Measurements from ENCODE around the gene FNDC3B. TPM values are rescaled to one million over a fixed set of nuclear protein-coding genes. Genes with fewer than 3 reads are reported as not detected.

The FNDC3B gene
- total RNA-seq, 1 donor from 2014 or later: 64.4 TPM

DNA sequence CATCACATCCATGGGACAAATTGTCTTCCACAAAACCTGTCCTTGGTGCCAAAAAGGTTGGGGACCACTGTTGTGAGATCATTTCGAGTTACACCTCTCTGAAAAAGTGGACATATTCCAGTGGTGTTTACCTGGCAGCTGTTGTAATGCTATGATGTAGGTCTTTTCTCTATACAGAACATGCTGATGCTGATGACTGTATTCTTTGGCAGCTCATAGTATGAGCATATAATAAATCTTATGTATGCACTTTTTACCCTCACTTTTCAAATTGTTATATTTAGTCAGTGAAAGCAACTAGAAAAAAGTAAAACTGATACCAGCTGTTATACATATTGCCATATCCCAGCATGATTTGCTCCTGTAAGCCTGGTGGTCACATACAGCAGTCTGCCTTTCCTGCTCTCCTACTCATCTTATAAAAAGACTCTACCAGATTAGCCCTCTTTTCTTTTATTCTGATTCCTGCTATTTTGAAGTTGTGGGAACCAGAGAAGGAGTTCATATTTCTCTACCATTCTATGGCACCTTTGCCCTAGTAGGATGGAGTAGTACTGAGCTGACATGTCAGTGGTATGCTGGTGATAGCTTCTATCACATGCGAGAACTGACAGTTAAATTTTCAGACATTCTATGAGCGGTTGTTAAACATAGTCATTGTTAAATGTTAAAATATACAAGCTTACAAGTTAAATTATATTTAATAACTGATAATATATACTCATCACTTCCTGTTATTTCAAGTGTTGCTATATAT lies 128.7 kb downstream of the FNDC3B start:
- ATAC-seq (peak; percentile 49), DNase-seq (no peak)
- intact Hi-C loops (cut with micrococcal nuclease): no loop called here

DNA sequence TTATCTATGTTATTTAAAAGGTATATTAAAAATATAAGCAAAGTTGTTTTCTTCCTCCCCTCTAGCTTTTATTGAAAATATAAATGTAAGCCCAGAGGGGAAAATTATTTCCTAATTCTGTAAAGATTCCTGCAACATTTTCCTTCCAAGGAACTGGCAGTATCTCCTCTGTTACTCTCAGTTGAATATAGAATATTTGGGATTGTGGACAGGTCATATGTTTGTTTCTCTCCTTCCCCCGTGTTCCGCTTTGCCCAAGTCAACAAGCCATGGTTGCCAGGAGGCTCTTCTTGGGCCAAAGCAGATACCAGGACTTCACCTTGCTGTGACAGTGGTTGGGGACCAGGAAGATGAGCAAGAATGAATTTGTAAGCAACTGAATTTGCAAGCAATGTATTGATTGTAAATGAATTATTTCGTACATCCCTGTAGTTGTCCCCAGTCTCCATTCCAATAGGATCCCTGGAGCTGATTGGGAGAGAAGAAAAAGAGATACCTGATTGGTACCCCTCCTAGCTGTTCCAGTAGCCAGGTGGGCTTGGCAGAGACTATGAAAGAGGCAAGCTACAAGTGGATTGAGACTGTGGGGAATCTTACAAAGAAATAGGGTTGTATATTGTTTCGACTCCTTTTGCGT lies 130.8 kb downstream of the FNDC3B start:
- DNase-seq: no peak
- no peak for ATAC-seq
- intact Hi-C loops (cut with micrococcal nuclease): no loop called here

DNA sequence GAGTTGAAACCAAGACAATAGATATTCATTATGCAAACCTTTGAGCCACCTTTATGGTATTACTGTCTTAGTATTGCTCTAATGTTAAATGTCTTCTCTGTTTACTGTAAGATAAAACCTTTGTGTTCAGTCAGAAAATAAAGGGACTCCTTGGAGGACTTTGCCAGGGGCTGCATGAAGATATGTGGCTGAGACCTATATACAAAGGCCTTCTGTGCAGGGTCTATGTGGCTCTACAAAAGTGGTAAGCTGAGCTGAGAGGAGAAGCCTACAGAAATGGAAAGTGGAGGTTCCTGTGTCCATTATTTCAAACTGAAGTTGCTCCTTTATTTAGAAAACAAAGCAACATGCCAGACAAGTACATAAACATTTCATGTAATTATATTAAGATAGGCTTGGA lies 131.5 kb downstream of the FNDC3B start:
- ATAC-seq: no peak
- intact Hi-C loops (cut with micrococcal nuclease): no loop called here

DNA sequence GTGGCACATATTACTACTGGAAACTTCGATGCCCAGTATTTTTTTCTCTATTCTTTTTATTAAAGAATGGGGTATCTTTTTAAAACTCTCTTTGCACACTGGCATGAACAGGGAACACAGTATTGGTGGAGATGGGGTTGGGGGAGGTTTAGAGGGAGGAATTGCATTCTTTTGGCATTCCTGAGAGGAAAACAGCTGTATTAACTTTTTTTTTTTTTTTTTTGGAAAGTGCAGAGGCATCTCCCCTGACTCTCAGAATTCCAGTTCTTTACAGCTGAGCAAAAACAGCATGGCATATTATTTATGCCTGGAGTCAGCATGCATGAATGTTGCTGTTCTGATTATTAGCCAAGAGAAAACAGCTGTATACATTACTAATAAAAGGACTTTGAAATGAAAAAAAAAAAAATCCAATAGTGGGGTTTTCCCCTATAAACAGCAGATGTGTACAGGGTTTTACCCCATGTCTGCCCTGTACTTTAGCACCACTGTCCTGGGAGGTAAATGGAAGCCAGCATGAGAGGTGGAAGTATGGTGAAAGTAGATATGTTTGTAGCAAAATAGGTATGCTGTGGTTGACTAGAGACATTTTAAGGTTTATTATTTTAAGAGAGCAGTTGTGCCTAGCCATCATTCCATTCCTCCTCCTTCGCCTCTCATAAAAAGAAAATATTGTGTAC lies 132.2 kb downstream of the FNDC3B start:
- intact Hi-C loops (cut with micrococcal nuclease): no loop called here
- DNase-seq (no peak), ATAC-seq (no peak)

More for the DNA sequence above, 131.5 kb downstream of the FNDC3B start:
- DNase-seq: no peak

DNA sequence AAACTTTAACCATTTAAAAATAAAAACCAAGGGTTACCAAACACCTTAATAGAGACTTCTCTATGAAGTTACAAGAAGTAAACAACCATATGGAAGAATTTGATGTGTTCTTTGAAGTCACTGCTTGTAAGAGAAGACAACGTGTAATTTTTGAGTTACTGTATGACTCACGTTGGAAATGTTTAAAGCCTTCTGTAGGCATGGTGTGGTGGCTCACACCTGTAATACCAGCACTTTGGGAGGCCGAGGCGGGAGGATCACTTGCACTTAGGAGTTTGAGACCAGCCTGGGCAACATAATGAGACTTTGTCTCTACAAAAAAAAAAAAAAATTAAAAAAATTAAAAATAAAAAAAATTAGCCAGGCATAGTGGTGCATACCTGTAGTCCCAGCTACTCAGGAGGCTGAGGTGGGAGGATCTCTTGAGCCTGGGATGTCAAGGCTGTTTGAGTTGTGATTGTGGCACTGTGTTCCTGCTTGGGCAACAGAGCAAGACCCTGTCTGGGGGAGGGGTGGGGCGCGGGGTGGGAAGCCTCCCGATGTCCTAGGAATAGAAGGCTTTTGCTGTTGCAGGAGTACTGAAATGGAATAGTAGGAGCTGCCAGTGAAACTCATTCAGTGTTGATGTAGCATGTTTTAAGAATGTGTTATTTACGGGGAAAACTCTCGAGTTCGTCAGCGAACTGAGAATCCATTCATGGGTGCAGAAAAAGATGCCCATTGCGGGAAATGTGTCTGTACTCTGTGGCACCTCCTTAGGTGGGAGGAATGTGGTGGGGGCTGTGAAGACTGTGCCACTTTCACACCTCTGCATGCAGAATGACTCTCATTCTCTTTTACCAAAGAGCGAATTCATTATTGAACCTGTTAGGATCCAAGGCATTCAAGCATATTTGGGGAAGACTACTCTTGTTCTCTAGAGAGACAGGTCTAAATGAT lies 134.2 kb downstream of the FNDC3B start:
- intact Hi-C loops (cut with micrococcal nuclease): no loop called here
- DNase-seq (no peak), ATAC-seq (no peak)

DNA sequence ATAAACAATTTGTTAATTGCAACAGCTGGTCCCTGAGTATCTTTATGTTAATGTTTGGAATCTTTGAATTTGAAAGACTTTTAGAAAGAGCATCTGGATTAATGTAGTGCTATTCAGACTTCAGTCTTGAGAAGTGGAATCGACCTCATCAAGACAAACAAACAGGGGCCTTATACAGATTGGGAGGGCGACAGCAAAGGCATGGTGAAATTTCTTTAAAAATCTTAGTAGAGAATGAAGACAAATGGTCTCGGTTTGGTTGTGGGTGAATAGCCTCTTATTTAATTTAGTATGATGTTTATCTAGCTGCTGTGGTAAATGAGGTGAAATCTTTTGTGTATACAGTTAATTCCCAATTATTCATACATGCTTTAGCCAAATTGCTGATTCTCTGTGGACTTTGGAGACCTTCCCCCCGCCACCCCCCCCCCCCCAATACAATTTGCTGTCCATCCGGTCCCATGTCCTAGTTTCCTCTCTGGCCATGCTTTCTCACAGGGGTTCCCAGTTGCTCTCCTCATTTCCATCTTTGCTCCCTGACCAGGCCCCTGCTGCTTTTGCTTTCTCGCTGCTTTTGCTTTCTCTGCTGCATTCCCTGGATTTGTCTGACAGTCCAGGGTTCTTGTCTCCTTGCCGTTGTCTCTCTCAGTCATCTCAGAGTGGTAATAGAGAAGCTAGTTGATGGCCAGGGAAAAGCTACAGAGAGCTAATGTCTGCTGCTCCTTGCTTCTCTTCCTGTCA lies 135.3 kb downstream of the FNDC3B start:
- intact Hi-C loops (cut with micrococcal nuclease): no loop called here
- ATAC-seq: no peak

DNA sequence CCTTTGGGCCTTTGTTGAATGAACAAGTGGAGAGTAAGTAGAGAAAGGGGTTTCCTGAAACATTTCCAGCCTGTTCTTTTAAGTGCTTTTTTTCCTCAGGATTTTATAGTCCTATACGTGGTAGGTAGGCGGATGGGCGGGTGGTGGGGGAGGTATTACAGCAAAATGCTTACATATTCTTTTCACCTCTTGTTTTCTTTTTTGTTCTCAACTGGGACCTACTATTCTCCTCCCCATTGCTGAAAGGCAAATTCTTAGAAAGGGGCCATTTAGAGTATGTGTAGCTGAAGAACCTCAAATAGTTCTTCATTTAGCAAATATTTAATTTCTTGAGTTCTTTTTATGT lies 135.8 kb downstream of the FNDC3B start:
- DNase-seq (no peak), ATAC-seq (no peak)
- intact Hi-C loops (cut with micrococcal nuclease): no loop called here

More for the DNA sequence above, 135.3 kb downstream of the FNDC3B start:
- no peak for DNase-seq

DNA sequence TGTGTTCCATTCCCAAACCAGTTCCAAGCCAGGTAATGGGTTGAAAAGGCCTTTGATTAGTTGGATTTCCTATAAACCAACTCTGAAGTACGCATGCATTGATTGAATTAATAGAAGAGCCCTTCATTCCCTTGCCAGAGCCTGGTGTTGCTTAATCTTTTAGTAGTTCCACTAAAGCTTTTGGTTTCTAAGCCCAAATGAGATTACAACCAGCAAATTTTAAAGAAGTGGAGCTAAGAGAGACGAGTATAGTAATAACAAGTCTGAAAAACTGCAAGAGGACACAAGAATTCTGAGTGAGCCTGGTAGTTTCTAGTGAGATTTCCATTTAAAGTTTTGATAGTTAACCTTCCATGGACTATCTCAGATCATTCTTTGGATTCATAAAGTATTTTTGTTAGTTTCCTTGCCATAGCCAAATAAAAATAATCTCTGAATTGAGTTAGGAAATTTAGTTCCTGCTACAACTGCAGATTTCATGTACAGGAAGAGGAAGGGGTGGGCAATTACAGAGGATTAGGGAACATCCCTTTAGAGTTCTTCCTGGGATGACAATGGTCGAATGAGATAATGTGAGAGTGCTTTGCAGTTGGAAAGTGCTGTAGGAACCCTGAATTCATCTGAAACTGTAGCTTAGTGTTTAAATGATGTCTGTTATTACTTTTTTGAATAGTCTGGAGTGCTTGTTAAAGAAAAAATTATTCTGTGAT lies 136.8 kb downstream of the FNDC3B start:
- ATAC-seq: peak; percentile 24
- no peak for DNase-seq
- intact Hi-C loops (cut with micrococcal nuclease): no loop called here

DNA sequence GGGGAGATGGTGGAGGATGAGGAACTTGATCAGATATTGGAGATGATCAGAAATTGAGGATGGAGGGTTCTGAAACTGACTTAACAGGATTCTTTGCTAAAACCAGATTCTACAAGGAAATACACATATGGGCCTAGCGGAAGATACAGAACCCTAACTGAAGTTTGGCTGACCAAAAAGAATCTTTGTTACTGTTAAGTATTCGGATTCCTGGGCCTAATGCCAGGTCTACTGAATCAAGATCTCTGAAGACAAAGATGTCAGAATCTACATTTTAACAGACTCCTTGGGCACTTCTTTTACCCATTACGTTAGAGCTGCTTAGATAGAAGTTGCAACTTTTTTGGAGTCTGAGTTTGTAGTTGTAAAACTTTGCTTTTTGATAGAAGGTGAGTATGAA lies 137.7 kb downstream of the FNDC3B start:
- ATAC-seq (no peak), DNase-seq (no peak)
- intact Hi-C loops (cut with micrococcal nuclease): no loop called here

DNA sequence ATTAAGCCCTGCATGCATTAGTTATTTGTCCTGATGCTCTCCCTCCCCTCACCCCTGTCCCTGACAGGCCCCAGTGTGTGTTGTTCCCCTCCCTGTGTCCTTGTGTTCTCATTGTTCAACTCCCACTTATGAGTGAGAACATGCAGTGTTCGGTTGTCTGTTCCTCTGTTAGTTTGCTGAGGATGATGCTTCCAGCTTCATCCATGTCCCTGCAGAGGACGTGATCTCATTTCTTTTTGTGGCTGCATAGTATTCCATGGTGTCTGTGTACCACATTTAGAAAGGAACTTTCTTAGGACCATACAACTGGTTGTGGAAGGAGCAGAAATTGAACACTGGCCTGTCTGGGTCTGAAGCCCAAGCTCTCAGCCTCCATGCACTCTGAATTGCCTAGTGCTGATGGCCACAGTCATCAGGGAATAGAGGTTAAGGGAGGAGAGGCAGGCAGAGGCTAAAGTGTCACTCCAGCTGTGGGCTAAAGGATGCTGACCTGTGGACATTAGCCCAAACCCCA lies 138.5 kb downstream of the FNDC3B start:
- DNase-seq (no peak), ATAC-seq (no peak)
- intact Hi-C loops (cut with micrococcal nuclease): no loop called here

DNA sequence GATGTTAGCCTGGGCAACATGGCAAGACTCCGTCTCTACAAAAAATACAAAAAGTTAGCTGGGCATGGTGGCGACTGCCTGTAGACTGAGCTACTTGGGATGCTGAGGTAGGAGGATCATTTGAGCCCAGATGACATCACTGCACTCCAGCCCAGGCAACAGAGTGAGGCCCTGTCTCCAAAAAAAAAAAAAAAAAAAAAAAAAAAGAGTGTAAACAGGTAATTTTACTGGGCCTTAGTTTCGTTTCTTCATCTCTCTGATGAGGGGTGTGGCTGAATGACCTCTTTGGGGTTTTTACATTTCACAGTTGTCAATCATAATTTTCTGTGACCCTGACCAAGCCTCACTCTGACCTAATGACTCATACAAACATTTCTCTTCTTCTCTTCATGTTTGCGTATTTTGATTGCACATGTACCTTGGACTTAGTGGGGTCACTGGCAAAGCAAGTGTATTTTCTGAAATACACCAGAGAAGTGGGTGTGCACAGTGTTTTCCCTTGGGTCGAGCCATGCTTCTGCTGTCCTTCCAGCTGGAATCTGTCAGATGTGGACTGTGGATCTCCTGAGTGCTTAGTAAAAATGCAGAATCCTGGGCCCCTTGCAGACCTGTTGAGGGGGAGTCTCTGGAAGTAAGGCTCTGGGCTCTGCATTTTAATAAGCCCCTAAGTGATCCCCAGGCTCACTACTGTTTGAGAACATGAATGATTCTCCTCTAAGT lies 140.5 kb downstream of the FNDC3B start:
- ATAC-seq (peak; percentile 22), DNase-seq (no peak)
- intact Hi-C loops (cut with micrococcal nuclease): no loop called here

DNA sequence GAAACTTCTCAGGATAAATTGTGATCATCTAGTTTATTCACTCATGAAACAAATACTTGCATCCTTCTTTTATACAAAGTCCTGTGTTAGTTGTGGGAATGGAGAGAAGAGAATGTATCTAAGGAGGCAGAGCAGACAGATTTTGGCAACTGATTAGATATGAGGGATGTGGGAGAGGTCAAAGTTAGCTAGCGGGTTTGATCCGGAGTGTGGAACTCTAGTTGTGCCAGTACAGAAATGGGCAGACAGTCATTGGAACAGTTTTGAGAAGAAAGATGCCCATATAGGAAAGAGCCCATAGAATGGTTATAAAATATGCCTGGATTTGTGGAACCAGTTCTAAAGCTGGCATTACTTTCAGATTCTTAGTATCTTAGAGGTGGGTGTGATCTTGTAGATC lies 141.1 kb downstream of the FNDC3B start:
- no peak for ATAC-seq
- intact Hi-C loops (cut with micrococcal nuclease): no loop called here
- no peak for DNase-seq

DNA sequence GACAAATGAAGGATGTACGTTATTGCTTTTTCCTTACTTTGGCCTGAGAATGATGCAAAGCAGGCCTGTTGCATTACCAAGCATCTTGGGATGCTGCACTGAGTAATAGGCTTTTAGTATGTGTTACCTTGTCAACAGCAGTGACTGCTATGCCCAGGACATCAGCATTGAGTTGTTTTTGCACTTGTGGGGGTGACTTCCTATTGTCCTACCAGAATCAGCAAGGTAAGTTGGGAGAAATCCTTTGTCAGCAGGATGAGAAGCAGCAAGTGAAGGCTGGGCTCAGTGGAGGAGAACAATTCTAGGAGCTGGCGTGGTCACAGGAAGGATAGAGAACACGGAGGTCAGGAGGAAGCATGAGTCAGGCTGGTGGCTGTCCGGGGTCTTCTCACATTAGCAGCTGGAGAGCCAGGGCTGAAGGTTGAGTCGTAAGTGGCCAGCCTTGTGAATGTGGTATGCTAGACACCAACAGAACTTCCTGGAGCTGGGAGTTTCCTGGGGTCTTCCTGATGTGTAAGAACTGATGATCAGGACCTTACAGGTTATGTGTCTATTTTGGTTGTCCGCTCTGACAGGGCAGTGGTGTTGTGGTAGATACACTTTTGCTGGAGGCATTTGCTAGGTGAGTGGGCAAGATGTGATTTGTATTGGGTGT lies 142.7 kb downstream of the FNDC3B start:
- ATAC-seq (peak; percentile 39), DNase-seq (no peak)
- intact Hi-C loops (cut with micrococcal nuclease): no loop called here

DNA sequence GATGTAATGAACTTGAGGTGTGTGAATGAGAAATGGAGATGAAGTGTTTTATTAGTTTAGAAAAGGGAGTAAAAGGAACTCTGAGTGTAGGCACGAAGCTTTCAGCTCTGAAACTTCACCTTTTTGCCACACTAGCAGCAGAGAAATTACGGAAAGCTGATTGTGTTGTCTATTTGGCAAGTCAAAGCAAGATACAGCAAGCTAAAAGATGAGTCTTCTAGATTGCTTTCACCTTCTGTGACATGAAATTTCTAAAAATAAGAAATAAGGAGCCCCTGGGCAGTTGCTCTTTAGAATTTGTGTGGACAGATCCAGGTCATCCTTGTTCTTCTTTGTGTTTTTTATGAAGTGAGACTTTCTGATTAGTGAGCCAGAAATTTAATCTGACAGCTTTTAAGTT lies 143.4 kb downstream of the FNDC3B start:
- no peak for ATAC-seq
- intact Hi-C loops (cut with micrococcal nuclease): no loop called here

DNA sequence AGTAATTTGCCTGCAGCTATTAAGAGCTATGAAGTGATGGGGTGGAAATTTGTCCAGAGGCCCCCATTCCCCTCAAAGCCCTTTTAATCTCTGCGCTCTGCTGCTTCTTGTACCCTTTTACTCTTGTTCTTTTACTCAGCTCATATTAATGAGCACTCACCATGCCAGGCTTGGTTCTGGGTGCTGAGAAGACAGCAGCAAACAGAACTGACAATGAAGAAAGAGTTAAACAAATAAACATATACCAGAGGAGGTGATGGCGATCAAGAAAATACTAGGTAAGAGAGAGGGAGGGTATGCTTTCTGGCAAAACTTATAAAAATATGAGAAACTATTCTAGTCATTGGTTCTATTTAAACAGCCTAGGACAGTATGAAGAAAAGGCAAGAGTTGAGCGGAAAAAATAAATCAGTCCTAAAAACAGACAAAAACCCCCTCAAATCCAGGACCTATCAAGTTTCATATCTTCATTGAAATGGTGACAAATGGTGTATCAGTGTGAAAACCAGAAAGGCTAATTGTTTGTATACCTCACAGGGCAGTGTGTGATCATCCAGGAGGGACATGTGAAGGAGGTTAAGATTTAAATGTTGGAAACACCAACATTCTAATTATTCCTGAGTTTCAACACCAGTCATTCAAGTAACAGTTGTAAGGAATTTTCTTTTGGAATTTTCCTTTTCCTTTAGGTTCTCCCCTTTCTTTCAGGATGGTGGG lies 144.9 kb downstream of the FNDC3B start:
- DNase-seq: no peak
- intact Hi-C loops (cut with micrococcal nuclease): no loop called here
- no peak for ATAC-seq

More for the DNA sequence above, 143.4 kb downstream of the FNDC3B start:
- DNase-seq: no peak

DNA sequence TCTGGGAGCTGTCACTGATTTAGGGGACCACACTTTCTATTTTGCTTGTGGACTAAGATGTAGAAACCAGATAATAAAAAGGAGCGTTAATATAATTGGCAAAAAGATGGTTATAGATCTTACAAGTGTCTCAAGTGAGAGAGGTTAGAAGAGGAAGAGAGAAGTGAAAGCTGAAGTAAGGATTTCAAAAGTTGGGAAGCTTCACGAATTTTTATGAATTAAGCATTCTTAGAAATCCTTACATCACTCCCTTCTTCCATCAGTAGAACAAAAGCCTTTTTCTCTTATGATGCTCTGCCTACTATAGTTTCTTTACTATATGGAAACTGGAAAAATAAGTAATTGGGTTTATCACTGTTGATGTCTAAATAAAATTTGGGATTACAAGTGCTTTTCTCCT lies 146.5 kb downstream of the FNDC3B start:
- ATAC-seq (no peak), DNase-seq (no peak)
- intact Hi-C loops (cut with micrococcal nuclease): no loop called here

Data from left ventricle myocardium superior (tissue), 1 donor.